HG02798 (cell line): Measurements from ENCODE around the gene UCKL1.
"Not testable (repeated sequence)": the region's sequence is repeated elsewhere in the genome, so short reads cannot be mapped to it uniquely, and the experiment has no call there.

ENCODE experiments used
- ATAC-seq: cut with Tn5 transposase; IDR thresholded peaks from one replicate; pipeline ENCODE4 v1.9.1; 2021; ENCODE audit warnings: mild to moderate bottlenecking; ENCODE audit not compliant: unreplicated experiment, poor library complexity

Gene UCKL1

DNA sequence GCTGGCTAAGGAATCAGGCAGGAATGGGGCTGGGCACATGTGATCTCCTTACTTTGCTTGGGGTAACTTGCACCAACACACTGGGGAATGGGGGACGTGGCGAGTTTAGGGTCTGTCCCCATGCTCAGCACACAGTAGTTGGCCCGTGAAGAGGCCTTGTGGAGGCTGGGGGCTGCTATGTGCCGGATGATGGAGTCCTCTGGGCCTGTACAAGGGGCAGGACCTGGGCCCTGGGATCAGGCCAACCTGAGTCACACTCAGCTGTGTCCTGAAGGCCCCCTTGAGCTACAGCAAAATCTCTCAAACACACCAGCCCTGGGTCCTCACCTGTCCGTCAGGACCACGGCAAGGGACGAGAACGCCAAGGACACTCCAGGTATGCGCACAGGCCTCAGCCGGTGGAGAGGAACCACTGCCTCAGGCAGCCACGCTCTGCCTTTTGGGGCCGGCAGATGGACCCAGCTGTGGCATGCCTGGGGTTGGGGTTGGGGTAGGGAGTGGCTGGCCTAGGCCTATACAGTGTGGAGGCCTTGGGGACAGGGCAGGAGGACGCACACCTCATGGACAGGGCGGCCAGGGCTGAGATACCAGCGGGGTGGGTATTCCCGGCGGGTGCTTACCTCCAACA, 11.1 kb downstream of the UCKL1 start:
- ATAC-seq, result no peak

DNA sequence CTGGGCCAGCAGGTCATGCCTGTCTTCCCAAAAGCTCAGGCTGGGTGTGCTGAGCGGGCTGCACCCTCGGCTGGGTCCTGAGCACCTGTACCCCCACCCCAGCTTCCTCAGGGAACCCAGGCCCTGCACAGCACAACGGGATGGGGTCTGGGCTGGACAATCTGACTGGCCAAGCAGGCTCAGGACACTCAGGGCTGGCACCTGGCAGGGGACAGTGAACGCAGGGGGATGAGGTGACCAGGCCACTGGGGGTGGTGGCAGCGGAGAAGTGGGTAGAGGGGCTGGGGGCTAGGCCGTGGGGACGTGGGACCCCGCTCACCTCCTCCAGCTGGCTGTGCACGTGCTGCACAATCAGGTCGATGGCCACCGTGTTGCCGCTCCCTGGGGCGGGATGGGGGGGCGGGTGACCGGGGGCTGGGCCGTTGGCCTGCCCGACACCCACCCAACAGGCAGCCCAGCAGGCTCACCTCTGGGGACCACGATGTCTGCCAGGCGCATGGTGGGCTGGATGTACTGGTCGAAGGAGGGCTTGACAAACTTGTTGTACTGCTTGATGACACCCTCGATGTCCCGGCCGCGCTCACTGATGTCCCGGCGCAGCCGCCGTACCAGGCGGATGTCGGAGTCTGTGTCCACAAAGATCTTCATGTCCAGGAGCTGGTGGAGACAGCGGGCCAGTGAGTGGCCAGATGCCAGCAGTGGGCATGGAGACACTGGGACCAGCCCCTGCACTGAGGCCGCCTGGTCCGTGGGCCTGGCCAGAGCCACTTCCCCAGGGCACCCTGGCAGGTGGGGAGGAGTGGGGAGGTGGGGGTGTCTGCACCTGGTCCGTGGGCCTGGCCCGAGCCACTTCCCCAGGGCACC, 11.9 kb downstream of the UCKL1 start:
- ATAC-seq, result no peak

DNA sequence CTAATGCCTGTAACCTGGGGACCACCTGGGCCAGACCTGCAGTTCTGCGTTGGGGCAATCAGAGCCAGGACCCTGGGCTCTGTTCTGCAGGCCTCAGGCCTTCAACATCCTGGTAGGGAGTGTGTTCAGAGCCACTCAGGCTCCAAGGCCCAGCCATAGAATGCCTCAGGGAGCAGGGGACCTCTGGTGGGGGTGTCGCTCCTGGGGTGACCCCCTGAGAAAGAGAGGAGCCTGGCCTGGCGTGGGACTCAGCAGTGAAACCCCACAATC, 12.5 kb downstream of the UCKL1 start:
- no peak for ATAC-seq

DNA sequence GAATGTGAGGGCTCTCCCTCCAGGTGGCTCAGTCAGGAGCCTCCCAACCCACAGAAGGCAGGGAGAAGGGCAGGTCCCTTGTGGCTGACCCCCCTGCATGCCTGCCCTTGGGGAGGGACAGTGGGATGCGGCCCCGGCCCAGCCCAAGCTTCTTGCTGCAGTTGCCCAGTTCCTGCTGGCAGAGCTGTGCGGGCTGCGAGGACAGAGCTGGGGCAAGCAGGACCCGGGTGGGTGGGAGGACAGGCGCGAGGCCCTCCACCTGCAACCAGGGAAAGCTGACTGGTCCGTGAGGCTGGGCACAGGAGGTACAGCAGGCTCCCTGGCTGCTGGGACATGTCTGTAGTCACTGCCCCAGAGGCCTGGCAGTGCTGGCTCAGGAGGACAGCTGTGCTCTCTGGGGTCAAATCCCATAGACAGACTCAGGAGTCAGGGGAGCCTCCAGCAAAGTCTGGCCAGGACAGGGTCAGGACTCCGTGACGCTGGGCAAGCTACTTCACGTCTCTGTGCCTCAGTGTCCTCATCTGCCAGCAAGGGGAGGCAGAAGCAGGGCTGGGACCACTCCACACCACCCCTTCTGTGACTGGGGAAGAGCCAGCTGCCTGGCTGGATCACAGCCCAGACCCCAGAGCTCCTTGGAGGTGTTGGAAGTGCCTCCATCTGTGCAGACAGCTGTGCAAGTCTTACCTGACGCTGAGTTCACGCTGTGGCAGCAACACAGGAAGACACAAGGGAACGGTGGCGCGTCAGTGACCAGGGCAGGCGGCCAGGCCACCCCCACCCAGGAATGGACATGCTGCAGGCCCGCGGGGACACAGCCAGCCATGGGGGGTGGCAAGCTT, 13.0 kb downstream of the UCKL1 start:
- ATAC-seq, result no peak

DNA sequence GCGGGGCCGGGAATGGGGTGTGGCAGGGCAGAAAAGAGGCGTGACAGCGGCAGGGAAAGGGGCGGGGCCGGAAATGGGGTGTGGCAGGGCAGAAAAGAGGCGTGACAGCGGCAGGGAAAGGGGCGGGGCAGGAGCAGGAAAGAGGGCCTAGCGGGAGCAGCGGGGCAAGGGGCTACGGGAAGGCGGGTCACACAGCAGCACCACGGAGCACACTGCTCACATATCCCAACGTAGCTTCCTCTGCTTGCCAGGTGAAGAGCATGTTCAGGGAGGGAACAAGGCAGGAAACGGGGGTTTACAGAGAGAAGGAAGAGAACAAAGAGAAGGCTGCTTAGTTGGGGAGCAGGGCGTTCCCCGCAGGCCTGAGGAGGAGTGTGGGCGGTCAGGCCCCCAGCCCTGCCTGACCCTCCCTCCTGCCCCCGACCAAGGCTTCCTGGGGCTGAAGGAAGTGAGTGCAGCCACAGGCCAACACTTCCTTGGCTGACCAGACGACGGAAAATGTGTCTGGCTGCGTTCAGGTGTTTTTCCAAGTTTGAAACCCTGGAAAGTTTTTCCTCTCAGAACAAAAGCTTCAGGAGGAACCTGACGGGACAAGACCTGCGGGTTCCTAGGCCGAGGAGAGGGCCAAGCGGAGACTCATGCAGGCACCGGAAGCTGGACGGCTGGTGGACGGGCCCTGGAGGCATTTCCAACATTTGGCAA, 13.8 kb downstream of the UCKL1 start:
- ATAC-seq, result no peak

DNA sequence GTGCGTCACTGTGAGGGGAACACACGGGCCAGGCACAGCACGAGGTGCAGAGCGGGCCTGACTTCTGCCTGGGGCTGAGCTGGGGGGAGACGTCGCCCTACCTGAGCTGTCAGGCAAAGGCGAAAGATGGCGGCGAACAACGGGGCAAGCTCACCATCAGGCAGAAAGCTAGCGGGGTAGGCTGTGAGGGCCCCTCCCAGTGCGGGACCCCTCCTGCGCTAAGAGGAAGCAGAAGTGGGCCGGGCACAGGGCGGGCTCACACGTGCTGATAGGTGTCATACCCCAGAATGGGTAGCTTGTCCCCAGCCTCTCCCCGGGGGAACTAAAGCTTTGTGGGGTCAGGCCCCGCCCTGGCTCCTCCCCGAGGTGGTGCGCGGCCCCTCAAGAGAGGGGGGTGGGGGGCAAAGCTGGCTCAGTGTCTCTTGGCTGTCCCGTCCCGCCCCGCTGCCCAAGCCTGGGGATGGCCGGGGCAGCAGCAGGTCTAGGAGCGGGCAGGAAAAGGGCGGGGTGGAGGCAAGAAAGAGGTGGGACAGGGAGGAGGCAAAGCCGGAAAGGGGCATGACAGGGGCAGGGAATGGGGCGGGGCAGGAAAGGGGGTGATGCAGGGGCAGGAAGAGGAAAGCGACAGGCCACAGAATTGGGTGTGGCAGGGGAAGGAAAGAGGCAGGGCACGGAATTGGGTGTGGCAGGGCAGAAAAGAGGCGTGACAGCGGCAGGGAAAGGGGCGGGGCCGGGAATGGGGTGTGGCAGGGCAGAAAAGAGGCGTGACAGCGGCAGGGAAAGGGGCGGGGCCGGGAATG, 14.7 kb downstream of the UCKL1 start:
- ATAC-seq, result no peak

DNA sequence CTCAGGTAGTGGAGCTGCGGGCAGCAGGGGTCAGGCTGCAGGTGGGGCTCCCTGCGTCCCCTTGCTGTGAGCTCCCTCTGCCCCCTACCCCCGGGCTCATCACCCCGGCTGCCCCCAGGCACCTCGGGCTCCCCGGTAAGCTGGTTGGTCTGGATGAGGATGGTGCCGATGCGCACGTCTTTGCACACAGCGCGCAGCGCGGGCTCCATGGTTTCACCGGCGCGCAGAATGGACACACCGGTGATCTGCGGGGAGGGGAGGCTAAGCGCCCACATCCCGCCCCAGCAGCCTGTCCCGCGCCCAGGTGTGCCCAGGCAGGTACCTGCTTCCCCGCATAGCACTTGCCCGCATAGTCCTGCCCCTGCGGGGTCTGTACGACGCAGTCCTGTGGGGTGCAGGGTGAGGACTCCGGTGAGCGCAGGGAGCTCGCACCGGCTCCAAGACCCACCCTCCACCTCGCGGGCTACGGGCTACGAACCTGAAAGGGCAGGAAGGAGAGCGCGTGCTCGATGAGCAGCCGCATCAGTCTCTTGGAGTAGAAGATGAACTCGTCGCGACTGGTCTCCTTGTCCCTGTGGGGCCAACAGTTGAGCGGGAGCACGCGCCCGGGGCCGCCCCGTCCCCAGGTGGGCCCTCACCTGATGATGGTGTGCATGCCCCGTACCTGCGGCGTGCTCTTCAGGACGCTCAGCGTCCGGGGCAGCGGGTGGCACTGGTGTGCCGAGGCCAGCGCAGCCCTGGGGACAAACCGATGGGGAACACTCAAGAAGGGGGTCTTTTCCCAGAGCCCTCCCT, 15.5 kb downstream of the UCKL1 start:
- no peak for ATAC-seq

DNA sequence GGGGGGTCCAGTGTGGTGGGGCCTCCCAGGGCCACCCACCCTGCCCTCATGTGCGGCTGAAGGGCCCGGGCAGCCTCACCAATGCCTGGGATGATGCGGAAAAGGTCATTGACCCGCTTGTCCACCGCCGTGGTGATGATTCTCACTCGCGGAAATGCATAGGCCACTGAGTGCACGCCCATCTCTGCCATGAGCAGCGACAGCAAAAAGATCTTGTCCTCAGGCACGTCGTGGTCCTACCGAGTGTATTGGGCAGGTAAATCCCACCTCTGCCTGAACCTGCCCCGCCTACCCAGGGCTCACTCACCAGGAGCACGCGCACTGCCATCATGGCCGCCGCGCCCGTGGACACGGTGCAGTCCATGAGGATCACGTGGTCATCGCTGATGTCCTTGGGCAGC, 16.1 kb downstream of the UCKL1 start:
- ATAC-seq, result no peak

DNA sequence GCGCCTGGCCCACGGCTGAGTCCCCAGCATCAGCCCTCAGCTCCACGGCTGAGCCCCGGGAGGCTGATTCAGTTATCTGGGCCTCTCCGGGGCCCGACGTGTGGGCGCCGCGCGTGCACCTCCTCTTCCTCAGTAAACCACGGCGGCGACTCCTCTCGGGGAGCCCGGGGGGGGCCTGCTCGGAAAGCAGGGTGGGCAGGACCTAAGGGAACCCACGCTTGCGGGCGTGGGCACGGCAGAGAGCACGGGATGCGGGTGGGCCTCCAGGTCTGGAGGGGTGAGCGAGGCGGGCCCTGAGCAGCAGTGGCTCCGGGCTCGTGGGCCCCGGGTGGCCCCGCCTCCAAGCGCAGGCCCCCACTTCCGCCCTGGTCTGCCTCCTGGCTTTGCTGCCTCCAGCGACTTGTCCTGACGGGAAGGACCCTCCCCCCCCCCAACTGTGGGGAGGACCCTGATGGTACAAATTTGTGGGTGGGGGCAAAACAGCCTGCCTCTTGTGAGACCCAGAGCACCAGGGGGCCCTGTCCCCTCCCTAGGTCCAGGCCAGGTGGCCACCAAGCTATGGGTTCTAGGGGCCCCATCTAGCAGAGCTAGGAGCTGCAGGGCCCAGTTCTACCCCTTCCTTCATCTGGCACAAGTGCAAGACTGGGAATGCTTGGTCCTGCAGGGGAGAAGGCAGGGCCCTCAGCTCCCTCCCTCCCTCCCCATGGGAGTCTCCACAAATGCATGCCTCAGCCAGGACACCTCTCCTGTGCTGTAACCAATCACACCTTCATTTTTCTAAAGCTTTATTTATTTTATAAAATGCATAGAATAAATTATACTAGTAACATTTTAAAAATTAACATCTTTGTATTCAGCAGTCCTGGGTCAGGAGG, 16.9 kb downstream of the UCKL1 start:
- ATAC-seq, result no peak

DNA sequence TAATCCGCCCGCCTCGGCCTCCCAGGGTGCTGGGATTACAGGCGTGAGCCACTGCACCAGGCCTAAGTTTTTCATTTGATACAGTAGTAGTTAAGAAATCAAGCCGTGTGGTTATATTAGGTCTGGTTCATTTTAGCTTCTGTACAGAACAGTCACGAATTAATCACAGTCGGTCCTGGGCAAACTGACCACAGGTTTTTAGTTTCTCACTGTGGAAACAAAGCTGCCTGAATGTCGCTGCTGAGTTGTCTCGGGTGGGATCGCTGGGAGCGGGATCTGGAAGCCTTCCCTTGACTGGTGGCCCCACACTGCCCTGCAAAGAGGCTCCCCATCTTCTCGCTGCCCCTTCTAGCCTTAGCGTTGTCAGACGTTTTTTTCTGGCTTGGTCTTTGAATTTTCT, 18.6 kb downstream of the UCKL1 start:
- ATAC-seq, result no peak

DNA sequence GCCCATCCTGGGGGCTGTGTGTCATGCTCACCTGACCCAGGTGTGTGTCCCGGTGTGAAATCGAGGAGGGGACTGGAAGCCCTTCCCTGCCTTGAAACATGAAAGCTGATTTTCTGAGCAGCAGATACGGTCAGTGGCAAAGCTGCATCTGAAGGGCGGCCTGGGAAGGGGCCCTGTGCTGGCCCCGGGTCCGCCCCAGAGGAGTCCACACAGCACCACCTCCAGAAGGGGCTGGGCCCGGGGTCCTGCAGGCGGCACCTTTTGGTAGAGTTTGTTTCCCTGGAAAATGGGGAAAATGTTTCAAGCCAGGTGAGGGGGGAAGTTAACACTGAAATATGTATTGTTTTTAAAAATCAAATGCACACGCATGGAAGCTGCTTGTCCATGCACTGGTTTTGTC, 20.8 kb downstream of the UCKL1 start:
- ATAC-seq, result no peak

DNA sequence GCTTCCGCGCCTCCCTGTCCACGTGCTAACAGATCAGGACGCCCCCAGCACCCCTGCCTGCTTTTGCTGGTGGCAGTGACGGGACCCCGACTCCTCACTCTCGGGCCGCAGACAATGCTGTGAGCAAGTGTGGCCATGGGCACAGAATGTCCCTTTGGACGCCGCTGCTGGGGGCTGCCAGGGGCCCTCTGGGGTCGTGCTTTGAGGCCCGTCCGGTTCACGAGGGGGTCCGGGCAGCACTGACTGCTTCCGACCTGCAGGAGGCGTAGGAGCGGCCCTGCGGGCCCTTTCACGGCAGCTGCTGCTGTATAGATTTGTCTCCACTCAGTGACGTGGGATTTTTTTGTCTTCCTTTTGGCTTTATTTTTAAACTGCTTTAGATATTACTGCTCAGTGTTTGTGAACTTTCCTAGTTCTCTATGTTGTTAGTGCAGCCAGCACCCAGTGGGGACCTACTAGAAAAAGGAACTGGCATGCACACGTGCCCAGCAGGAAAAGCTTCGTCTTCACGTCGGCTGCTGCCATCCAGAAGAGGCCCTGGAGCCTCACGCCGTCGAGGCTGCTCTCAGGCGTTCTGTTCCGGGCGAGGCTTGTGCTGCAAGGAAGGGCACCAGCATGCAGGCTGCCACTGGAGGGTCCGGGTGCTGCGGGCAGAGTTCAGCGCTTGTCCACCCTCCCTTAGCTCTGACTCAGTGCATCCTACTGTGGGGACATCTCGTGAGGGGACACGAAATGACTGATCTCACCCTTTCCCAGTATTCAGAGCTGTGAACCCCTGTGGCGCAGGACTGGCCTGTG, 21.7 kb downstream of the UCKL1 start:
- ATAC-seq, result no peak

DNA sequence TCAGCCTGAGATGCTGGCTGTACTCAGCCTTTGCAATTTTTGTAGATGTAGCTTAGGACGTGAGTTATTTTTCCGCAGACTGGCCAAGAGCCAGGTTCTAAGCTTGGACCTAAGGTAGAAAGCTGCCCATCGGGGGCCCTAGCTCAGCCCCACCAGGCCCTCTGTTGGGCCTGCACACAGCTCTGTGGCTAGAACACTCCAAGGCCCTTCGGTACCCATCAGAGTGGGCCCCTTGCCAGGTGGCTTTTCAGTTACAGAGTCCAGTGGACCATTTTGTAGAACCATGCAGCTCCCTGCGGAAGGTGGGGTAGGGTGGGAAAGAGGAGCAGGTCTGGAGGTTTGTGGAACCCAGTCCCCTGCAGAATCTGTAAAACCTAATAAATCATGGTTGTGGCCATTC, 22.6 kb downstream of the UCKL1 start:
- no peak for ATAC-seq

DNA sequence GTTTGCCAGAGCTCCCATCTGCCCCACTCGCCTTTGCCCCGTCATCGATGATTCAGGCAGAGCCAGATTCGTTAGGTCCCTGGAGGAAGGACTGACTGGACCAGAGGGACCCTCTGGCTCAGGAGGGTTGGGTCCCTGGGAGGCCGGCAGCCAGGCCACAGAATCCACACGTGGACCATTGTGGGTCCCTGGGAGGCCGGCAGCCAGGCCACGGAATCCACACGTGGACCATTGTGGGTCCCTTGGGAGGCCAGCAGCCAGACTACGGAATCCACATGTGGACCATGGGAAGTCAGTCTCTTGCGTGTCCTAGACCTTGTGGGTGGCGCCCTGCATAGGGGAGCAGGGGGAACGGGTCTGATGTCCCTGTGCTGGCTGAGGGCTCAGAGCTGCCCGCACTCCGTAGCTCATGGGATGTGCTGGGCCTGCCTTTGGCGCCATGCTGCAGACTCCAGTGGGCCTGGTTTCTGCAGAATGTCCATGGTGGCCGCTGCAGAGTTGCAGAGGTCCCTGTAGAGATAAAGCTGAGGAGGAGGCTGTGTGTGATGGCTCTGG, 23.5 kb downstream of the UCKL1 start:
- no peak for ATAC-seq

DNA sequence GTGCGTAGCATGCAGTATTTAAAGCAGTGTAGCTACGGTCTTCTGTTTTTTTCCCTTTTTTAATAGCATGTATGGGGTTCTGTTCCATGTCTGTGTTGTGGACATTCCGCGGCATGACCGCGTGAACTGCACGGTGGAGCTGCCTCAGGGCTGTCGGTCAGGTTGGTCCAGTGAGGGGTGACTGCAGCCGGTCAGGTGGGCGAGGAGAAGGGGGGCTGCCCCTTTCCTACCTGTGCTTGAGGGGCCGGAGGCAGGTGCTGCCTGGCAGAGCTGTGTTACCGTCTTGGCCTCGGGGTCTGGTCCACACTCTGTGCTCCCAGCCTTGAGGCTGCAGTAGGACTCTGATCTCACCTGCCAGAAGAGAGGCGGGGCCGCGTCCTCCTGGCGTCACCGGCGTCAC, 24.5 kb downstream of the UCKL1 start:
- no peak for ATAC-seq

DNA sequence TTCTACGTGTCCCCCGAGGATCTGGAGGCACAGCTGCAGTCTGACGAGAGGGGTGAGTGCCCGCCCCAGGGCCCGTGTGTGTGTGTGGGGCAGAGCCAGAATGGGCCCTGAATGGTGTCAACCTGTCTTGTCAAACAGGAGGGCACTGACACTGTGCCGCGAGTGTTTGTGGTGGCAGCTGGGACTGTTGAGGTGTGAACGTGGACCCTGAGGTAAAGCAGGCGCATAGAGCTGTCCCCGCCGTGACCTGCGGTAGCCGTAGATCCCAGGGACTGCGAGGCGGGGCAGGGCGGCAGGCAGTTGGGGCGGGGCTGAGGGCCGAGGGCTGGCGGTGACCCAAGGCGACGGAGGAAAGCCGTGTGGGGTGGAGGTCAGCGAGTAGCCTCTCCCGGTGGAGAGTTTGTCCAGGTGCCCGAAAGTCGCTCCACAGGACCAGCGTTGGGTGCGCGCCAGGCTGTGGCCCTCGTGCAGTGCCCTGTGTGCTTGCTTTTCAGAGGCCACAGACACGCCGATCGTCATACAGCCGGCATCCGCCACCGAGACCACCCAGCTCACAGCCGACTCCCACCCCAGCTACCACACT, 25.2 kb downstream of the UCKL1 start:
- no peak for ATAC-seq

DNA sequence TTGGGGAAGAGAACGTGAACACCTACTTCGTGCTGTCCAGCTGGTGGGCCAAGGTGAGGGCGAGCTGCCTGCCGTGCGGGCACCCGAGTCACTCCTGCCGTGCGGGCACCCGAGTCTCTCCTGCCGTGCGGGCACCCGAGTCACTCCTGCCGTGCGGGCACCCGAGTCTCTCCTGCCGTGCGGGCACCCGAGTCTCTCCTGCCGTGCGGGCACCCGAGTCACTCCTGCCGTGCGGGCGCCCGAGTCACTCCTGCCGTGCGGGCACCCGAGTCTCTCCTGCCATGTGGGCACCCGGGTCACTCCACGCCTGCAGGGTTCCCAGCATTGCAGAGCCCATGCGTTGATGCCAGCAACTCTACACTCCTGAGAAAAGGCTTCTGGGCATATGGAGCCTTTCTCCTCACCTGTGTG, 26.7 kb downstream of the UCKL1 start:
- ATAC-seq, result not testable (repeated sequence)
